GM21786 (cell line): ENCODE results near the gene RYR2.
"Not testable (repeated sequence)": the region's sequence is repeated elsewhere in the genome, so short reads cannot be mapped to it uniquely, and the experiment has no call there.

Experiments used
- ATAC-seq: cut with Tn5 transposase; IDR thresholded peaks from one replicate; pipeline ENCODE4 v1.9.1; 2021; ENCODE audit not compliant: unreplicated experiment

RYR2 gene

DNA sequence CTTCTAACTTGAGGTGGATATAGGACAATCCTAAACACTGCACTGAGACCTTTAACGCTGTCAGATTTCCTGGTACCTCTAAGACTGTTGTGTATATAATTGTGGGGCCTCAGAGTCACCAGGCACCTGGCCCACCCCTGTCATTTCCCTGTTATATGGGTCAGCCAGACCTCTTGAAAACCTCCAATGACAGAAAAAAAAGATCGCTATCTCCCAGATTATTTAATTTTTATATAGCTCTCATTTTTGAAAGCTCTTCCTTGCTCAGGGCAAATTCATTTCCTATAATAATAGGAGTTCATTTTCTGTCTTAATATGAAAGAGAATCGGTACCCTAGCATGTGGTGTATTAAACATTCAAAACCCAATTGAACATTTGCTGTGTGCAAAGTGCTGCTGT is 792.1 kb downstream of the RYR2 start:
- no peak for ATAC-seq

DNA sequence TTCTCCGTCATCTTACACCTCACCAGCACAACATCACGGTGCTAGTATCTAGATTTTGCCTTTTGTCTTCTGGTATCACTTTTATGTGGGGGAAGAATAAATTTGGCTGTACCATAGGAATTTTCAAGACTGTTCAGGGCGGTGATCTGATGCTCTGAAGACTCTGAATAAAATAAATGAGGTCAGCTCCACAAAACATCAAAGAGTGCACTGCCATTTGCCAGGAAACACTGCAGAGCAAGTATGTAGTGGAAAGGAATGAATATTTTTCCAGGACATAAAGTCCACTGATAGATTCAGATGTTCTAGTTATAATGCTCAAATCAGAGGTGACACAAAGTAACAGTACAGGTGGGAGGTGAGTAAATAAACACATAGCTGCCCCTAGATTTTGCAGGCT is 792.5 kb downstream of the RYR2 start:
- no peak for ATAC-seq

- ATAC-seq = no peak
Measured at GRCh38 chr1:237838320-237838719, 796.3 kb downstream of the RYR2 start.

DNA sequence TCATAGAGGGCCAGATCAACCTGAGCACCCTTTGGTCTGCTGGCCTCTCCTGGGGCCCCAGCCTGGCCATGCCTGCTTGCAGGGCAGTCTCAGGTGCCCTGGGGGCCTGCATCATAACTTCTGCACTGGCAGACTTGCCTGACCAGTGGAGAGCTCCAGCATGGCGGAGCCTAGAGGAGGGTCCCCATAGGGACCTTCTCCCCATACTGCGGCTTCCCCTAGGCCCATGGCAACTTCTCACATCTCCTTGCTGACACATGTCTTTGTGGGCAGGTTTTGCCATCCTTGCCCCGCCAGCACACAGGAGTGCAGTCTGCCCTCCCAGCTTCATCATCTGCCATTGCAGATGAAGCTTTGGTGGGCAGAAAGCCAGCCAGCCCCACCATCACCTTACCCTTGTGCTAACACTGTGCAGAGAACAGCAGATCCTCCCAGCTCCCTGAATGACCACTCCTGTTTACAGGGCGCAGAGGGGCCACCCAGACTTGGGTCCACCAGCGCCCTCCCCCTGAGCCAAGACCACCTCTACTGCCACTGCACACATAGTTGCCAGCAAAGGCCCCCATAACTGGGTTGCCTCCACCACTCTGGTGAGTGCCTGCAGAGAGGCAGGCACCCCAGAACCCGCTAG is 797.0 kb downstream of the RYR2 start:
- ATAC-seq = no peak

DNA sequence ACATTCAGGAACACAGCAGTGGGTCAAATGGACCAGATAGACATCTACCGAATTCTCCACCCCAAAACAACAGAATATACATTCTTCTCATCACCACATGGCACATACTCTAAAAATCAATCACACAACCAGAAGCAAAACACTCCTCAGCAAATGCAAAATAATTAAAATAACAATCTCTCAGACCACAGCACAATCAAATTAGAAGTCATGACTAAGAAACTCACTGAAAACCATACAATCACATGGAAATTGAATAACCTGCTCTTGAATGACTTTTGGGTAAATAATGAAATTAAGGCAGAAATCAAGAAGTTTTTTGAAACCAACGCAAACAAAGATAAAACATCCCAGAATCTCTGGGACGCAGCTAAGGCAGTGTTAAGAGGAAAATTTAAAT is 799.5 kb downstream of the RYR2 start:
- ATAC-seq = no peak

DNA sequence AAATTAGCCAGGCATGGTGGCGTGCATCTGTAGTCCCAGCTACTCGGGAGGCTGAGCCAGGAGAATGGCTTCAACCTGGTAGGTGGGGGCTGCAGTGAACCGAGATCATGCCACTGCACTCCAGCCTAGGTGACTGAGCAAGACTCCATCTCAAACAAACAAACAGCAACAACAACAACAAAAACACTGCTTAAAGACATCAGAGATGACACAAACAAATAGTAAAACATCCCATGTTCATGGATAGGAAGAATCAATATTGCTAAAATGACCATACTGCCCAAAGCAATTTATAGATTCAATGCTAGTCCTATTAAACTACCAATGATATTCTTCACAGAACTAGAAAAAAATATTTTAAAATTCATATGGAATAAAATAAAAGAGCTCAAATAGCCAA is 801.5 kb downstream of the RYR2 start:
- not testable (repeated sequence) for ATAC-seq

GRCh38 chr1:237851210-237851845 is 809.3 kb downstream of the RYR2 start:
- ATAC-seq = peak; percentile 72

GRCh38 chr1:237852342-237852741 is 810.4 kb downstream of the RYR2 start:
- ATAC-seq = no peak

DNA sequence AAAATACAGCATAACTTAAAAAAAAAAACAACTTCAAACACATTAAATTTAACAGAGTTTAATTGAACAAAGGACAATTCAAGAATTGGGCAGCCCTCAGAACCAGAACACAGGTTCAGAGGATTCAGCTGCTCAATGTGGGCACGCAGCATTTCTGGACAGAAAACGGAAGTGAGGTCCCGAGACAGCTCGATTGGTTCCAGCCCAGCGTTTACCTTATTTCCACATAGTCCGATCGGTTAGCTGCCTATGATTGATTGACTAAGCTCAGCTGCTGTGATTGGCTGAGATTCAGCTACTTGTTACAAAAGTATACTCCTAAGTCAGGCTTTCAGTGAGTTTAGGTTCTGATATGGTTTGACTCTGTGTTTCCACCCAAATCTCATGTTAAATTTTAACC is 815.5 kb downstream of the RYR2 start:
- no peak for ATAC-seq

GRCh38 chr1:237858992-237859391 is 817.0 kb downstream of the RYR2 start:
- no peak for ATAC-seq

GRCh38 chr1:237861944-237862343 is 820.0 kb downstream of the RYR2 start:
- ATAC-seq = no peak

- ATAC-seq = no peak
Measured at GRCh38 chr1:237863234-237863633, 821.2 kb downstream of the RYR2 start.

GRCh38 chr1:237864338-237865244 is 822.6 kb downstream of the RYR2 start:
- no peak for ATAC-seq

DNA sequence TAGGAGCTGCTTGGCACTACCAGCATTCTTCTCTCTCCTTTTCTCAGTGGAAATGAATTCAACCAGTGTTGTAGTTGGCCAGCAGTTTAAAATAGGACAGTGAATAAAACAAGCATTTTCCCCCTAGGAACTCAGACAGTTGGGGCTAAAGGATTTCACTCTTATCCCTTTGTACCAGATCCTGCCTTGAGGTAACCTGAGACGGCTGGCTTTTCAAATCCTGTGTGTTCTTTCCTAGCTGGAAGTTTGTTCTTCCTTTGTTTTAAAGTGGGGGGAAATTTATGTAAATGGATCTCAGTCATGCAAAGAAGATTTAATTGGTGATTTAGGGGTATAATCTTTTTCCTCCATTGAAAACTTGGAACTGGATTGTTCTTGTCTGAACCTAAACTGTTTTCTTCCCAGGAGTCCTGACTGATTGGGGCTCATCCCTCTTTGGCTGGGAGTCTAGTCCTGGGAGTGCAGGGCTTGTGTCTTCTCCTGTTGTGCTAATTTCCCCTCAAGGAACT is 825.5 kb downstream of the RYR2 start:
- no peak for ATAC-seq

- ATAC-seq = no peak
Measured at GRCh38 chr1:237868817-237869600, 827.0 kb downstream of the RYR2 start.

DNA sequence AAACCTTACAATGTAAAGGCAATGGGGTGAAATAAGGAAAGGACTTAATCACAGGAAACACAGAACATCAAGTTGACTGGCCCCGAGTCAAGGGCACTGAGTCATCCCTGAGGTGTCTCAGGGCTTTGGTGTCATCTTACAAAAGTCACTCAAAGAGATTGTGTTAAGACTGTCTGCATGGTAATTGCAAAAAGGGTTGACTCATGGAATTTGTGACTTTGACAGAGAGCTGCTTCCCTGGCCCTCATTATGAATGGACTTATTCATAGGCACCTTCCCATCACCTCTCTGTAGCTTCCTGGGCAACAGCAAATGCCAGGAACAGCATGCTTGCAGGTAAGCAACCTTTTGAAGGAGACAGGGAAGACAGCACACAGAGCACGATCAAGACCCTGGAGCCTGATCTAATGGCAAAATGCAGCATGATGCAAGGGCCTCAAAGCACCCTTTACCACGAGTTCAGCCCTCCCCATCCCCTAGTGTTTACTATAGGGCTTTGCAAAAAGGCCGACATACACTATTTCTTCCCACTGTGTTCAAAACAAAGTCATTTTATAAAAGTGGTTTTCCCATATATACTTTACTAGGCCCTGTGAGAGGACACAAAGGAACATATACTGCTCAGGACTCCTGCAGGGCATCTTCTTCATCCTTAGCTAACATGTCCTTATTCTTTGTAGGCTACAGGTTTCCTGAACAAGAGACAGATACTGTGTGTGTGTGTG is 831.7 kb downstream of the RYR2 start:
- no peak for ATAC-seq

DNA sequence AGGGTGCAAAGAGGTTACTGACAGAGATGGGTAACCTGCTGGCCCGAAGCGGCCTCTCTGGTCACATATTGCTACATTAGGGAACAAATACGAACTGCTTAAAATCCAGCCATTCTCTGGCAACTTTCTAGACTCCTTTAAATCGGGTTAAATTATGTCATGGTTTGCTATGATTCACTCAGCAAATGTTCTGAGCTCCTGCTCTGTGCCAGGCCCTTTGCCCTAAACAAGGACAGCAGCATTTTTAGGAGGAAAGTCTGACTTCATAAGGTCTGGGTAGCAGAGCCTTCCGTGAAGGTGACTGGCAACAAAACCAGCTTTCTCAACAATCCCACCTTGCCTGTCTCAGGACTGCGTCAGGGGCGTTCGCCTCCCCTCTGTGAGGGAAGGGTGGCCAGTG is 833.3 kb downstream of the RYR2 start:
- no peak for ATAC-seq

DNA sequence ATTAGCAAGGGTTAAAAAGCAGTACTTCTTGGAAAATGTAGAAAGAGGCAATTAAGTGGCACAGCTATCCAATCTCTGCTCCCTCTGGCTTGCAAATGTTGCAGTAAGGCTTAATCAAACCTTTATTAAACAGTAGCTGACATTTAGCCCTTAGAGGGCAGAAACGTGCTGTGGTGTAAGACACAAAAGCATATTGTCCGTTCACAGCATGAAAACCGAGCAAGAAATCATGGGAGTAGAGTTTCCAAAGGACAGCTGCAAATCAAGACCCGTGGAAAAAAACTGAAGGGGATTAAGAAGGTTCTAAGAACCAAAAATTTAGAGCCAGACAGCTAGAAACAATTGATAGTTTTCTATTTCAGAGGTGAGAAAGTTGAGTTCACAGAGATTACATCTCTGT is 835.6 kb downstream of the RYR2 start:
- ATAC-seq = no peak

GRCh38 chr1:237878406-237878805 is 836.4 kb downstream of the RYR2 start:
- no peak for ATAC-seq

GRCh38 chr1:237879195-237879594 is 837.2 kb downstream of the RYR2 start:
- no peak for ATAC-seq
